ENCODE results near the gene BRPF1. TPM values are rescaled to one million over a fixed set of nuclear protein-coding genes. Genes with fewer than 3 reads are reported as not detected.

The BRPF1 gene
- total and polyA plus RNA-seq, 4 donors: 8.3 to 26.4 (median 16.0) TPM

DNA sequence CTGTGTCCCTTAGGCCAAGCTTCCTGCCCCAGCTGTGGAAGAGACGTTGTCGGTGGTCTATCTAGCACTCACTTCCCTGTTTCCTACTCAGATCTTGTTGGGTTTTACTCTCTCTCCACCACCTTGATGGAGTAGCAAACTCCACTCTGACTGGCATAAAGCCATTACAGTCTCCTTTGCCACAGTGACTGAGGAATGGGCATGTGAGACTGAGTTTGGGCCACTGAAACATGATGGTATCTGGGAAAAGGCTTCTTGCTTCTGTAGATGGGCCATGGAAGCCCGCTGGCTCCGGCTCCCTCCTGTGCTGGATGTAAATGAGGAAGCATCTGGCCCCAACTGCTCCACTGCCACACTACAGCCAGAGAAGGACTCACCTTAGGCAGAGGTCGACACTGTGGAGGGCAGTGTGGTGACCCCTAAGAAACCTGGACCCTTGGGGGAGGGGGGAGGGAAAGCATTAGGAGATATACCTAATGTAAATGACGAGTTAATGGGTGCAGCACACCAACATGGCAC lies 47.6 kb downstream of the BRPF1 start:
- no peaks in the 10 kb centered on the region for H3K27me3 ChIP-seq (ENCODE audit: control insufficient read depth in 3 of 3, insufficient read depth in 3 of 3, low read length in 2 of 3)
- no peak for TF ChIP-seq CTCF (IDR thresholded peaks at IDR 0.05; ENCODE audit: control extremely low read depth, extremely low read depth)
- WGBS, 2 donors: 30 to 73% methylated on average over 6 of the region's 6 CpGs
- peaks cover 7 to 20% (median 15%) of the 10 kb centered on the region in 4 donors for H3K36me3 ChIP-seq (ENCODE audit: control insufficient read depth in 4 of 4, insufficient read depth in 4 of 4, low read length in 4 of 4)
- DNase-seq: no peak
- no peak overlapping the region for H3K9ac ChIP-seq (ENCODE audit: insufficient read depth in 1 of 2, low read length in 2 of 2)
- no peak for ATAC-seq (ENCODE audit: insufficient read depth, low FRiP score)
- H3K9me3 ChIP-seq (ENCODE audit: control insufficient read depth in 4 of 4, insufficient read depth in 3 of 4, low read length in 3 of 4): no peaks in the 10 kb centered on the region
- peaks cover 0 to 3% (median 0%) of the 10 kb centered on the region in 5 donors for H3K4me1 ChIP-seq (ENCODE audit: control insufficient read depth in 5 of 5, insufficient read depth in 5 of 5, low read length in 5 of 5)
- no peak overlapping the region for H3K27ac ChIP-seq (ENCODE audit: low read depth in 1 of 2, low read length in 1 of 2)
- H3K4me3 ChIP-seq: no peak overlapping the region

DNA sequence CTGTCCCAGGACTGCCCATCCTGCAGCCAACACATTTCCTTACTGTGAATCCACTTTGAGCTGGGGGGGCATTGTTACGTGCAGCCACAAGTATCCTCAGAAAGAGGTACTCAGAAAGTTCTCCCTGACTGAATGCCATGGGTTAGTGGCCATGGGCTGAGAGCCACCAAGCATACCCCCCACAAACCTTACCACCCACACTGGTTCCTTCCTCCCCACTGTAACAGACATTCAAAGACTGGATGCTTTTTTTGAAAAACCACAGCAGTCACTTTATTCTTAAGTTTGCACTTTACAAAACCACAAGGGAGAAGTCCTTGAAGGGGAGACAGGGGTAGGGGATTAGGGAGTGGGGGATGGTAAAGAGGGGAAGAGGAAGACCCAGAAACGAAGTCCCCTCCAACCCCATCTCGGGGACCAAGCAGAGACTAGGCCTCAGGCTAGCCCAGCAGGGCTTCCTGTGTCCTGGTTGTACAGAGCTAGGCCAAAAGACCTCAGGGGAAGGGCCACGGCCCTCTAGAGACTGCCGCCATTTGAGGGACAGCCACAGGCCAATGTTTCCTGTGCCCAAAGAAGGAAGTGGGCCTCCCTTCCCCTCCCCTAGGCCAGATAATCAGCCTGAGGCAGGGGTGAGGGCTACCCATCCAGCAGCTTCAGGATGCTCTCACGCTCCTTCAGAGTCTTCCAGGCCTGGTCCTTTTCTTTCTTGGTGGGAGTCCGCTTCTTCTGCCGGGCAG lies 48.4 kb downstream of the BRPF1 start:
- H3K36me3 ChIP-seq (ENCODE audit: control insufficient read depth in 4 of 4, insufficient read depth in 4 of 4, low read length in 4 of 4): peaks cover 7 to 21% (median 17%) of the 10 kb centered on the region in 4 donors
- peak; percentile 31 for ATAC-seq (ENCODE audit: insufficient read depth, low FRiP score)
- WGBS, 2 donors: 25 to 59% methylated on average over 8 of the region's 8 CpGs

GRCh38 chr3:9780458-9780812 lies 48.9 kb downstream of the BRPF1 start:
- peaks cover 0 to 3% (median 0%) of the 10 kb centered on the region in 5 donors for H3K4me1 ChIP-seq (ENCODE audit: control insufficient read depth in 5 of 5, insufficient read depth in 5 of 5, low read length in 5 of 5)
- 38 to 71% methylated on average over 10 of the region's 10 CpGs for WGBS, 2 donors
- ATAC-seq (ENCODE audit: insufficient read depth, low FRiP score) (no peak), DNase-seq (no peak)
- no peak overlapping the region for H3K9ac ChIP-seq (ENCODE audit: insufficient read depth in 1 of 2, low read length in 2 of 2)
- H3K9me3 ChIP-seq (ENCODE audit: control insufficient read depth in 4 of 4, insufficient read depth in 3 of 4, low read length in 3 of 4): no peaks in the 10 kb centered on the region
- peaks cover 7 to 24% (median 22%) of the 10 kb centered on the region in 4 donors for H3K36me3 ChIP-seq (ENCODE audit: control insufficient read depth in 4 of 4, insufficient read depth in 4 of 4, low read length in 4 of 4)
- no peaks in the 10 kb centered on the region for H3K27me3 ChIP-seq (ENCODE audit: control insufficient read depth in 3 of 3, insufficient read depth in 3 of 3, low read length in 2 of 3)
- TF ChIP-seq CTCF (IDR thresholded peaks at IDR 0.05; ENCODE audit: control extremely low read depth, extremely low read depth): no peak
- peak overlapping the region in 1 of 2 donors; percentile 34 for H3K27ac ChIP-seq (ENCODE audit: low read depth in 1 of 2, low read length in 1 of 2)
- H3K4me3 ChIP-seq: no peak overlapping the region

More for the DNA sequence above, 48.4 kb downstream of the BRPF1 start:
- no peak for TF ChIP-seq CTCF (IDR thresholded peaks at IDR 0.05; ENCODE audit: control extremely low read depth, extremely low read depth)
- Histone ChIP-seq H3K27me3 (ENCODE audit: control insufficient read depth in 3 of 3, insufficient read depth in 3 of 3, low read length in 2 of 3) (no peaks in the 10 kb centered on the region), H3K9me3 (ENCODE audit: control insufficient read depth in 4 of 4, insufficient read depth in 3 of 4, low read length in 3 of 4) (no peaks in the 10 kb centered on the region), H3K4me1 (ENCODE audit: control insufficient read depth in 5 of 5, insufficient read depth in 5 of 5, low read length in 5 of 5) (peaks cover 0 to 3% (median 0%) of the 10 kb centered on the region in 5 donors), H3K9ac (ENCODE audit: insufficient read depth in 1 of 2, low read length in 2 of 2) (no peak overlapping the region), H3K27ac (ENCODE audit: low read depth in 1 of 2, low read length in 1 of 2) (peak overlapping the region in 1 of 2 donors; percentile 34), H3K4me3 (no peak overlapping the region)
- DNase-seq: no peak
